Liver (tissue), 9 donors: ENCODE data around the gene HUWE1. TPM values are rescaled to one million over a fixed set of nuclear protein-coding genes. Genes with fewer than 3 reads are reported as not detected.

Source experiments
- DNase-seq: peaks from one replicate; pipeline ENCODE4 v3.0.0-alpha.2; 2017; ENCODE audit warnings: low spot score
- H3K27ac ChIP-seq, 2 donors: one replicate each; pipeline ENCODE4 v1.7.0; 2013; ENCODE audit warnings: inconsistent platforms in 2 of 2, low read length in 2 of 2, control low read depth in 1 of 2, low read depth in 1 of 2, mild to moderate bottlenecking in 1 of 2
- H3K27me3 ChIP-seq, 4 donors: one replicate each; pipeline versions ENCODE4 v1.6.1 to v1.7.0; 2013; ENCODE audit warnings: low read length in 3 of 4, inconsistent platforms in 1 of 4, mild to moderate bottlenecking in 1 of 4, moderate library complexity in 1 of 4; ENCODE audit not compliant: control insufficient read depth in 4 of 4, insufficient read depth in 4 of 4
- H3K36me3 ChIP-seq, 4 donors: one replicate each; pipeline versions ENCODE4 v1.6.1 to v1.7.0; 2013; ENCODE audit warnings: low read length in 3 of 4, mild to moderate bottlenecking in 3 of 4, low read depth in 1 of 4, moderate library complexity in 1 of 4; ENCODE audit not compliant: control insufficient read depth in 4 of 4, insufficient read depth in 3 of 4
- H3K4me1 ChIP-seq, 4 donors: one replicate each; pipeline versions ENCODE4 v1.6.1 to v1.7.0; 2013; ENCODE audit warnings: low read length in 3 of 4, mild to moderate bottlenecking in 3 of 4, moderate library complexity in 1 of 4; ENCODE audit not compliant: control insufficient read depth in 4 of 4, insufficient read depth in 4 of 4
- H3K4me3 ChIP-seq, 3 donors: one replicate each; pipeline versions ENCODE4 v1.6.1 to v1.7.0; 2013; ENCODE audit warnings: low read length in 3 of 3, control low read depth in 1 of 3, low read depth in 1 of 3, mild to moderate bottlenecking in 1 of 3
- H3K9ac ChIP-seq, 2 donors: one replicate each; pipeline ENCODE4 v1.7.0; 2013; ENCODE audit warnings: low read length in 2 of 2, mild to moderate bottlenecking in 2 of 2, moderate library complexity in 2 of 2, control low read depth in 1 of 2, low read depth in 1 of 2
- H3K9me3 ChIP-seq, 4 donors: one replicate each; pipeline versions ENCODE4 v1.6.1 to v1.7.0; 2013; ENCODE audit warnings: low read length in 3 of 4; ENCODE audit not compliant: control insufficient read depth in 4 of 4
- ATF3 ChIP-seq: IDR thresholded peaks from 2 replicates; pipeline ENCODE4 v1.6.1; 2016; ENCODE audit warnings: antibody characterized with exemption
- CTCF ChIP-seq: fragments of 150-350 bp; IDR thresholded peaks from 2 replicates; pipeline ENCODE4 v1.5.1; 2017; ENCODE audit warnings: improper control_type of control experiment, low read depth, low read length; ENCODE audit not compliant: missing input control
- EGR1 ChIP-seq, 2 donors: IDR thresholded peaks; 2 replicates each; pipeline ENCODE4 v1.6.1; 2016 to 2018; ENCODE audit warnings: antibody characterized with exemption in 2 of 2, low read depth in 2 of 2
- FOXA1 ChIP-seq: IDR thresholded peaks from 2 replicates; pipeline ENCODE4 v1.6.1; 2016; ENCODE audit warnings: antibody characterized with exemption
- FOXA2 ChIP-seq: IDR thresholded peaks from 2 replicates; pipeline ENCODE4 v1.6.1; 2016; ENCODE audit warnings: antibody characterized with exemption
- GABPA ChIP-seq, 2 donors: IDR thresholded peaks in 1 of 2; conservative IDR thresholded peaks in 1 of 2; 2 replicates each; pipeline ENCODE4 v1.6.1; 2016; ENCODE audit warnings: antibody characterized with exemption in 2 of 2, mild to moderate bottlenecking in 1 of 2, moderate library complexity in 1 of 2
- HNF4A ChIP-seq, 2 donors: conservative IDR thresholded peaks; 2 replicates each; pipeline ENCODE4 v1.6.1; 2016; ENCODE audit warnings: antibody characterized with exemption in 2 of 2, mild to moderate bottlenecking in 2 of 2
- HNF4G ChIP-seq: IDR thresholded peaks from 2 replicates; pipeline ENCODE4 v1.6.1; 2016; ENCODE audit warnings: antibody characterized with exemption
- JUND ChIP-seq, 2 donors: IDR thresholded peaks; 2 replicates each; pipeline ENCODE4 v1.6.1; 2016; ENCODE audit warnings: antibody characterized with exemption in 2 of 2
- MAX ChIP-seq: IDR thresholded peaks from 2 replicates; pipeline ENCODE4 v1.6.1; 2016; ENCODE audit warnings: antibody characterized with exemption
- RAD21 ChIP-seq, 2 donors: IDR thresholded peaks; 2 replicates each; pipeline ENCODE4 v1.6.1; 2016; ENCODE audit warnings: antibody characterized with exemption in 2 of 2, mild to moderate bottlenecking in 2 of 2
- REST ChIP-seq: IDR thresholded peaks from 2 replicates; pipeline ENCODE4 v1.6.1; 2016; ENCODE audit warnings: antibody characterized with exemption, mild to moderate bottlenecking
- RXRA ChIP-seq, 2 donors: IDR thresholded peaks; 2 replicates each; pipeline ENCODE4 v1.6.1; 2017 to 2018; ENCODE audit warnings: antibody characterized with exemption in 2 of 2, mild to moderate bottlenecking in 1 of 2
- SP1 ChIP-seq: IDR thresholded peaks from 2 replicates; pipeline ENCODE4 v1.6.1; 2018; ENCODE audit warnings: antibody characterized with exemption, mild to moderate bottlenecking
- TAF1 ChIP-seq: conservative IDR thresholded peaks from 2 replicates; pipeline ENCODE4 v1.6.1; 2016; ENCODE audit warnings: antibody characterized with exemption, mild to moderate bottlenecking
- YY1 ChIP-seq: IDR thresholded peaks from 2 replicates; pipeline ENCODE4 v1.6.1; 2016; ENCODE audit warnings: antibody characterized with exemption, mild to moderate bottlenecking
- ZBTB33 ChIP-seq: IDR thresholded peaks from 2 replicates; pipeline ENCODE4 v1.6.1; 2016; ENCODE audit warnings: antibody characterized with exemption
- WGBS: extraction: QIAGEN DNeasy Blood & Tissue Kit; methylation state at CpG from one replicate; pipeline ENCODE4 v1.1.7; 2013; 5-methylcytosine and 5-hydroxymethylcytosine counted together
- polyA plus RNA-seq, 2 donors: library from polyadenylated mRNA; stranded (reverse) in 1 of 2; unstranded in 1 of 2; fragments of 200-250 nt in 1 of 2; fragments of >200 nt in 1 of 2; fragmentation: Nextera tagmentation in 1 of 2; extraction: Ambion mirVana in 1 of 2; gene quantifications; one replicate each; pipeline versions ENCODE4 v1.2.1 to v1.2.3, GENCODE V29; 2013 to 2015
- total RNA-seq, 2 donors: library from RNA; depleted of rRNA; stranded (reverse); fragments of >200 nt; gene quantifications; one replicate each; pipeline ENCODE4 v1.2.3, GENCODE V29; 2014
- donor health status: healthy.
- donor health status: healthy.
- donor health status: healthy.
- donor health status: healthy.
- donor health status: healthy.

HUWE1 gene
- total and polyA plus RNA-seq, 4 donors: 20.2 to 75.8 (median 37.7) TPM

- no peak overlapping the region for H3K4me3 ChIP-seq
- H3K36me3 ChIP-seq: peaks cover 15 to 78% (median 67%) of the 10 kb centered on the region in 4 donors
- 94% methylated on average over 4 of the region's 4 CpGs for WGBS
- H3K9ac ChIP-seq: no peak overlapping the region
- no peaks in the 10 kb centered on the region for H3K27me3 ChIP-seq
- no peaks in the 10 kb centered on the region for H3K4me1 ChIP-seq
- no peaks in the 10 kb centered on the region for H3K9me3 ChIP-seq
- no peak for DNase-seq
- TF ChIP-seq SP1 (no peak), HNF4A (conservative IDR thresholded peaks at IDR 0.05) (no peak), TAF1 (no peak), RAD21 (IDR thresholded peaks at IDR 0.05) (no peak), CTCF (no peak), REST (no peak), YY1 (no peak), FOXA2 (no peak), RXRA (IDR thresholded peaks at IDR 0.05) (no peak), GABPA (IDR thresholded peaks at IDR 0.05 in 1 of 2, conservative IDR thresholded peaks at IDR 0.05 in 1 of 2) (no peak), MAX (no peak), HNF4G (no peak), JUND (IDR thresholded peaks at IDR 0.05) (no peak)
- no peak overlapping the region for H3K27ac ChIP-seq
Measured at GRCh38 chrX:53563324-53563723, 123.2 kb downstream of the HUWE1 start.

- H3K9ac ChIP-seq: no peak overlapping the region
- no peak for DNase-seq
- WGBS: 98% methylated on average over 3 of the region's 3 CpGs
- no peak for TF ChIP-seq HNF4G
- TF ChIP-seq GABPA (IDR thresholded peaks at IDR 0.05 in 1 of 2, conservative IDR thresholded peaks at IDR 0.05 in 1 of 2): no peak
- TF ChIP-seq HNF4A (conservative IDR thresholded peaks at IDR 0.05): no peak
- TF ChIP-seq REST: no peak
- TF ChIP-seq CTCF: no peak
- TF ChIP-seq TAF1: no peak
- no peak for TF ChIP-seq FOXA1
- no peak for TF ChIP-seq FOXA2
- TF ChIP-seq MAX: no peak
- no peak for TF ChIP-seq YY1
- no peak for TF ChIP-seq ZBTB33
- no peak for TF ChIP-seq JUND (IDR thresholded peaks at IDR 0.05)
- TF ChIP-seq SP1: no peak
- no peak for TF ChIP-seq EGR1 (IDR thresholded peaks at IDR 0.05; ENCODE audit: low read depth in 2 of 2)
- TF ChIP-seq ATF3: no peak
- no peak for TF ChIP-seq RAD21 (IDR thresholded peaks at IDR 0.05)
Measured at GRCh38 chrX:53561912-53562311, 124.6 kb downstream of the HUWE1 start.

More at GRCh38 chrX:53561912-53562311, 124.6 kb downstream of the HUWE1 start:
- Histone ChIP-seq H3K36me3 (peaks cover 15 to 86% (median 77%) of the 10 kb centered on the region in 4 donors), H3K9me3 (no peaks in the 10 kb centered on the region), H3K4me3 (no peak overlapping the region), H3K27me3 (no peaks in the 10 kb centered on the region), H3K27ac (no peak overlapping the region), H3K4me1 (no peaks in the 10 kb centered on the region)
